Measurements from ENCODE around the gene TENM3. TPM values are rescaled to one million over a fixed set of nuclear protein-coding genes. Genes with fewer than 3 reads are reported as not detected.

The TENM3 gene
- total and polyA plus RNA-seq, 4 donors = 0.05 to 5.5 (median 1.1) TPM; not detected in 1

GRCh38 chr4:182538031-182538430 lies 294.8 kb downstream of the TENM3 start:
- 89 to 90% methylated on average over 4 of the region's 4 CpGs for WGBS, 2 donors
- Histone ChIP-seq H3K36me3 (ENCODE audit: control insufficient read depth in 1 of 2, insufficient read depth in 2 of 2, low read length in 1 of 2) (no peaks in the 10 kb centered on the region), H3K9me3 (ENCODE audit: control insufficient read depth, low read length) (no peaks in the 10 kb centered on the region), H3K4me3 (ENCODE audit: low read length in 2 of 2) (no peak overlapping the region), H3K27me3 (ENCODE audit: control insufficient read depth in 1 of 2, insufficient read depth in 2 of 2, low read length in 1 of 2) (no peaks in the 10 kb centered on the region), H3K4me1 (ENCODE audit: control insufficient read depth in 1 of 2, insufficient read depth in 2 of 2, low read length in 2 of 2) (no peaks in the 10 kb centered on the region), H3K27ac (ENCODE audit: low read depth in 1 of 2, low read length in 2 of 2) (no peak overlapping the region)
- intact Hi-C loops (cut with DNase I) = no loop called here
- ATAC-seq (ENCODE audit: low FRiP score) (no peak), DNase-seq (no peak)

GRCh38 chr4:182540496-182540895 lies 297.3 kb downstream of the TENM3 start:
- intact Hi-C loops (cut with DNase I) = no loop called here
- no peaks in the 10 kb centered on the region for H3K27me3 ChIP-seq (ENCODE audit: control insufficient read depth in 1 of 2, insufficient read depth in 2 of 2, low read length in 1 of 2)
- H3K4me3 ChIP-seq (ENCODE audit: low read length in 2 of 2) = no peak overlapping the region
- no peak overlapping the region for H3K27ac ChIP-seq (ENCODE audit: low read depth in 1 of 2, low read length in 2 of 2)
- no peaks in the 10 kb centered on the region for H3K4me1 ChIP-seq (ENCODE audit: control insufficient read depth in 1 of 2, insufficient read depth in 2 of 2, low read length in 2 of 2)
- ATAC-seq (ENCODE audit: low FRiP score) (no peak), DNase-seq (no peak)
- WGBS, 2 donors = 97% methylated on average over 8 of the region's 8 CpGs
- H3K9me3 ChIP-seq (ENCODE audit: control insufficient read depth, low read length) = no peaks in the 10 kb centered on the region
- H3K36me3 ChIP-seq (ENCODE audit: control insufficient read depth in 1 of 2, insufficient read depth in 2 of 2, low read length in 1 of 2) = no peaks in the 10 kb centered on the region

GRCh38 chr4:182547435-182547834 lies 304.2 kb downstream of the TENM3 start:
- no peaks in the 10 kb centered on the region for H3K27me3 ChIP-seq (ENCODE audit: control insufficient read depth in 1 of 2, insufficient read depth in 2 of 2, low read length in 1 of 2)
- no peak overlapping the region for H3K27ac ChIP-seq (ENCODE audit: low read depth in 1 of 2, low read length in 2 of 2)
- no peaks in the 10 kb centered on the region for H3K9me3 ChIP-seq (ENCODE audit: control insufficient read depth, low read length)
- H3K4me3 ChIP-seq (ENCODE audit: low read length in 2 of 2) = no peak overlapping the region
- no peak for ATAC-seq (ENCODE audit: low FRiP score)
- intact Hi-C loops (cut with DNase I) = no loop called here
- no peaks in the 10 kb centered on the region for H3K4me1 ChIP-seq (ENCODE audit: control insufficient read depth in 1 of 2, insufficient read depth in 2 of 2, low read length in 2 of 2)
- 91 to 97% methylated on average over 4 of the region's 4 CpGs for WGBS, 2 donors
- DNase-seq = no peak
- no peaks in the 10 kb centered on the region for H3K36me3 ChIP-seq (ENCODE audit: control insufficient read depth in 1 of 2, insufficient read depth in 2 of 2, low read length in 1 of 2)

- ATAC-seq (ENCODE audit: low FRiP score) = no peak
- no peak overlapping the region for H3K27ac ChIP-seq (ENCODE audit: low read depth in 1 of 2, low read length in 2 of 2)
Observed at GRCh38 chr4:182548156-182548555, 305.0 kb downstream of the TENM3 start.

GRCh38 chr4:182549356-182549755 lies 306.2 kb downstream of the TENM3 start:
- Histone ChIP-seq H3K27ac (ENCODE audit: low read depth in 1 of 2, low read length in 2 of 2) (no peak overlapping the region), H3K36me3 (ENCODE audit: control insufficient read depth in 1 of 2, insufficient read depth in 2 of 2, low read length in 1 of 2) (no peaks in the 10 kb centered on the region), H3K4me3 (ENCODE audit: low read length in 2 of 2) (no peak overlapping the region), H3K4me1 (ENCODE audit: control insufficient read depth in 1 of 2, insufficient read depth in 2 of 2, low read length in 2 of 2) (no peaks in the 10 kb centered on the region), H3K9me3 (ENCODE audit: control insufficient read depth, low read length) (no peaks in the 10 kb centered on the region), H3K27me3 (ENCODE audit: control insufficient read depth in 1 of 2, insufficient read depth in 2 of 2, low read length in 1 of 2) (no peaks in the 10 kb centered on the region)
- no peak for ATAC-seq (ENCODE audit: low FRiP score)
- no peak for DNase-seq
- 51 to 62% methylated on average over 5 of the region's 5 CpGs for WGBS, 2 donors
- intact Hi-C loops (cut with DNase I) = no loop called here

More at GRCh38 chr4:182548156-182548555, 305.0 kb downstream of the TENM3 start:
- WGBS, 2 donors = 94 to 95% methylated on average over 6 of the region's 6 CpGs
- Histone ChIP-seq H3K27me3 (ENCODE audit: control insufficient read depth in 1 of 2, insufficient read depth in 2 of 2, low read length in 1 of 2) (no peaks in the 10 kb centered on the region), H3K36me3 (ENCODE audit: control insufficient read depth in 1 of 2, insufficient read depth in 2 of 2, low read length in 1 of 2) (no peaks in the 10 kb centered on the region), H3K9me3 (ENCODE audit: control insufficient read depth, low read length) (no peaks in the 10 kb centered on the region), H3K4me1 (ENCODE audit: control insufficient read depth in 1 of 2, insufficient read depth in 2 of 2, low read length in 2 of 2) (no peaks in the 10 kb centered on the region), H3K4me3 (ENCODE audit: low read length in 2 of 2) (no peak overlapping the region)
- intact Hi-C loops (cut with DNase I) = no loop called here
- no peak for DNase-seq

GRCh38 chr4:182552948-182553347 lies 309.7 kb downstream of the TENM3 start:
- DNase-seq (no peak), ATAC-seq (ENCODE audit: low FRiP score) (no peak)
- no peak overlapping the region for H3K4me3 ChIP-seq (ENCODE audit: low read length in 2 of 2)
- H3K9me3 ChIP-seq (ENCODE audit: control insufficient read depth, low read length) = no peaks in the 10 kb centered on the region
- intact Hi-C loops (cut with DNase I) = no loop called here
- H3K27me3 ChIP-seq (ENCODE audit: control insufficient read depth in 1 of 2, insufficient read depth in 2 of 2, low read length in 1 of 2) = no peaks in the 10 kb centered on the region
- H3K36me3 ChIP-seq (ENCODE audit: control insufficient read depth in 1 of 2, insufficient read depth in 2 of 2, low read length in 1 of 2) = no peaks in the 10 kb centered on the region
- H3K27ac ChIP-seq (ENCODE audit: low read depth in 1 of 2, low read length in 2 of 2) = no peak overlapping the region
- H3K4me1 ChIP-seq (ENCODE audit: control insufficient read depth in 1 of 2, insufficient read depth in 2 of 2, low read length in 2 of 2) = no peaks in the 10 kb centered on the region
- WGBS, 2 donors = 96% methylated on average over 9 of the region's 9 CpGs

GRCh38 chr4:182553653-182554052 lies 310.5 kb downstream of the TENM3 start:
- H3K36me3 ChIP-seq (ENCODE audit: control insufficient read depth in 1 of 2, insufficient read depth in 2 of 2, low read length in 1 of 2) = no peaks in the 10 kb centered on the region
- 33 to 36% methylated on average over 6 of the region's 6 CpGs for WGBS, 2 donors
- no peaks in the 10 kb centered on the region for H3K27me3 ChIP-seq (ENCODE audit: control insufficient read depth in 1 of 2, insufficient read depth in 2 of 2, low read length in 1 of 2)
- no peak overlapping the region for H3K27ac ChIP-seq (ENCODE audit: low read depth in 1 of 2, low read length in 2 of 2)
- no peak overlapping the region for H3K4me3 ChIP-seq (ENCODE audit: low read length in 2 of 2)
- intact Hi-C loops (cut with DNase I) = no loop called here
- ATAC-seq (ENCODE audit: low FRiP score) (no peak), DNase-seq (no peak)
- H3K9me3 ChIP-seq (ENCODE audit: control insufficient read depth, low read length) = no peaks in the 10 kb centered on the region
- H3K4me1 ChIP-seq (ENCODE audit: control insufficient read depth in 1 of 2, insufficient read depth in 2 of 2, low read length in 2 of 2) = no peaks in the 10 kb centered on the region

GRCh38 chr4:182554736-182555135 lies 311.5 kb downstream of the TENM3 start:
- WGBS, 2 donors = 51 to 55% methylated on average over 7 of the region's 7 CpGs
- H3K27ac ChIP-seq (ENCODE audit: low read depth in 1 of 2, low read length in 2 of 2) = no peak overlapping the region
- no peaks in the 10 kb centered on the region for H3K36me3 ChIP-seq (ENCODE audit: control insufficient read depth in 1 of 2, insufficient read depth in 2 of 2, low read length in 1 of 2)
- H3K27me3 ChIP-seq (ENCODE audit: control insufficient read depth in 1 of 2, insufficient read depth in 2 of 2, low read length in 1 of 2) = no peaks in the 10 kb centered on the region
- no peak overlapping the region for H3K4me3 ChIP-seq (ENCODE audit: low read length in 2 of 2)
- ATAC-seq (ENCODE audit: low FRiP score) (no peak), DNase-seq (no peak)
- H3K9me3 ChIP-seq (ENCODE audit: control insufficient read depth, low read length) = no peaks in the 10 kb centered on the region
- intact Hi-C loops (cut with DNase I) = no loop called here
- no peaks in the 10 kb centered on the region for H3K4me1 ChIP-seq (ENCODE audit: control insufficient read depth in 1 of 2, insufficient read depth in 2 of 2, low read length in 2 of 2)

- H3K4me1 ChIP-seq (ENCODE audit: control insufficient read depth in 1 of 2, insufficient read depth in 2 of 2, low read length in 2 of 2) = no peaks in the 10 kb centered on the region
- no peaks in the 10 kb centered on the region for H3K9me3 ChIP-seq (ENCODE audit: control insufficient read depth, low read length)
- no peak overlapping the region for H3K4me3 ChIP-seq (ENCODE audit: low read length in 2 of 2)
- H3K27ac ChIP-seq (ENCODE audit: low read depth in 1 of 2, low read length in 2 of 2) = no peak overlapping the region
- ATAC-seq (ENCODE audit: low FRiP score) (no peak), DNase-seq (no peak)
- intact Hi-C loops (cut with DNase I) = no loop called here
- WGBS, 2 donors = 57 to 58% methylated on average over 1 of the region's 1 CpG
- H3K27me3 ChIP-seq (ENCODE audit: control insufficient read depth in 1 of 2, insufficient read depth in 2 of 2, low read length in 1 of 2) = no peaks in the 10 kb centered on the region
- H3K36me3 ChIP-seq (ENCODE audit: control insufficient read depth in 1 of 2, insufficient read depth in 2 of 2, low read length in 1 of 2) = no peaks in the 10 kb centered on the region
Observed at GRCh38 chr4:182555997-182556418, 312.8 kb downstream of the TENM3 start.

All from aorta (tissue), 5 donors.